Left lung (tissue), 10 donors: Measurements from ENCODE around the gene ANKRD13D. TPM values are rescaled to one million over a fixed set of nuclear protein-coding genes. Genes with fewer than 3 reads are reported as not detected.
A peak's percentile ranks its signal among the peaks of the same experiment; 100 is the strongest.

ENCODE experiments used
- ATAC-seq: fragments of 200-7000 bp; cut with Tn5 transposase; one replicate; pipeline ENCODE4 v1.9.1; 2020; ENCODE audit warnings: moderate library complexity
- DNase-seq, 4 donors: peaks; one replicate each; pipeline ENCODE4 v3.0.0-alpha.2; 2013 to 2020
- H3K27ac ChIP-seq, 2 donors: fragments of 200-600 bp; sonication (generic) in 1 of 2; one replicate each; pipeline versions ENCODE4 v1.5.0 to v1.8.0; 2020 to 2021
- H3K27me3 ChIP-seq, 2 donors: fragments of 200-600 bp; sonication (generic) in 1 of 2; one replicate each; pipeline versions ENCODE4 v1.5.0 to v1.8.0; 2020 to 2021
- H3K36me3 ChIP-seq, 2 donors: fragments of 200-600 bp; sonication (generic) in 1 of 2; one replicate each; pipeline versions ENCODE4 v1.5.0 to v1.8.0; 2020 to 2021
- H3K4me1 ChIP-seq, 2 donors: fragments of 200-600 bp; one replicate each; pipeline ENCODE4 v1.8.0; 2021
- H3K4me3 ChIP-seq, 2 donors: fragments of 200-600 bp; sonication (generic) in 1 of 2; one replicate each; pipeline versions ENCODE4 v1.5.0 to v1.8.0; 2020 to 2021; ENCODE audit warnings: mild to moderate bottlenecking in 1 of 2
- H3K9me3 ChIP-seq, 2 donors: fragments of 200-600 bp; sonication (generic) in 1 of 2; one replicate each; pipeline versions ENCODE4 v1.5.0 to v1.8.0; 2020 to 2021
- CTCF ChIP-seq, 2 donors: fragments of 200-600 bp; sonication (generic) in 1 of 2; IDR thresholded peaks; one replicate each; pipeline versions ENCODE4 v1.5.0 to v1.8.0; 2021; ENCODE audit warnings: antibody characterized with exemption in 2 of 2
- intact Hi-C, 2 donors: fragments of 100-400 bp; cut with DNase I; formaldehyde crosslinking; loops; one replicate each; pipeline versions ENCODE4 v1.11.2 to v1.14.2; 2022
- polyA plus RNA-seq, 6 donors: library from polyadenylated mRNA; unstranded; fragments of 120-200 nt; gene quantifications; one replicate each; pipeline ENCODE4 v1.2.1, GENCODE V29; 2013; ENCODE audit not compliant: insufficient read length in 6 of 6
- total RNA-seq, 2 donors: library from RNA; stranded (reverse); fragmentation: NEBNext Ultra II Directional; extraction: Animal tissue kit (Norgen Biotek cat#: 25700); gene quantifications; one replicate each; pipeline ENCODE4 v1.2.1, GENCODE V29; 2021
- donor health status: DM: no; HTN: yes; CAD: no.
- donor health status: DM: no; HTN: no; CAD: no.

The ANKRD13D gene
- total and polyA plus RNA-seq, 8 donors = 34.5 to 81.2 (median 50.3) TPM

GRCh38 chr11:67312187-67313021 is 23.3 kb downstream of the ANKRD13D start:
- Histone ChIP-seq H3K36me3 (peaks cover 0 to 44% of the 10 kb centered on the region in 2 donors), H3K27ac (peak overlapping the region in 1 of 2 donors; percentile 79), H3K27me3 (no peaks in the 10 kb centered on the region), H3K4me3 (no peak overlapping the region), H3K4me1 (peaks cover 0 to 29% of the 10 kb centered on the region in 2 donors), H3K9me3 (no peaks in the 10 kb centered on the region)
- ATAC-seq (peak; percentile 2), DNase-seq (peak in 2 of 4 donors; percentile 68 to 81)
- intact Hi-C loops = no loop called here
- no peak for TF ChIP-seq CTCF (IDR thresholded peaks at IDR 0.05)

- H3K4me3 ChIP-seq = no peak overlapping the region
- DNase-seq (no peak), ATAC-seq (no peak)
- H3K27me3 ChIP-seq = no peaks in the 10 kb centered on the region
- H3K4me1 ChIP-seq = peaks cover 0 to 34% of the 10 kb centered on the region in 2 donors
- peaks cover 0 to 35% of the 10 kb centered on the region in 2 donors for H3K36me3 ChIP-seq
- H3K9me3 ChIP-seq = no peaks in the 10 kb centered on the region
- TF ChIP-seq CTCF (IDR thresholded peaks at IDR 0.05) = no peak
- peak overlapping the region in 1 of 2 donors; percentile 79 for H3K27ac ChIP-seq
- intact Hi-C loops = no loop called here
These were observed 24.2 kb downstream of the ANKRD13D start for GRCh38 chr11:67313125-67313890.

- no peak for ATAC-seq
- H3K9me3 ChIP-seq = no peaks in the 10 kb centered on the region
- H3K27ac ChIP-seq = no peak overlapping the region
- intact Hi-C loops = no loop called here
- no peaks in the 10 kb centered on the region for H3K27me3 ChIP-seq
- peaks cover 0 to 39% of the 10 kb centered on the region in 2 donors for H3K4me1 ChIP-seq
- H3K4me3 ChIP-seq = no peak overlapping the region
- TF ChIP-seq CTCF (IDR thresholded peaks at IDR 0.05) = no peak
- H3K36me3 ChIP-seq = peaks cover 0 to 26% of the 10 kb centered on the region in 2 donors
- no peak for DNase-seq
These were observed 25.1 kb downstream of the ANKRD13D start for GRCh38 chr11:67314218-67314617.

- no peaks in the 10 kb centered on the region for H3K27me3 ChIP-seq
- DNase-seq (no peak), ATAC-seq (no peak)
- H3K9me3 ChIP-seq = no peaks in the 10 kb centered on the region
- no peak overlapping the region for H3K4me3 ChIP-seq
- no peak for TF ChIP-seq CTCF (IDR thresholded peaks at IDR 0.05)
- peaks cover 0 to 14% of the 10 kb centered on the region in 2 donors for H3K36me3 ChIP-seq
- H3K4me1 ChIP-seq = peaks cover 0 to 39% of the 10 kb centered on the region in 2 donors
- intact Hi-C loops = no loop called here
- H3K27ac ChIP-seq = no peak overlapping the region
These were observed 26.3 kb downstream of the ANKRD13D start for GRCh38 chr11:67315325-67315909.

- Histone ChIP-seq H3K36me3 (no peaks in the 10 kb centered on the region), H3K9me3 (no peaks in the 10 kb centered on the region), H3K4me3 (peak overlapping the region; percentile 80 to 88), H3K27ac (peak overlapping the region; percentile 98 to 99), H3K4me1 (peaks cover 0 to 36% of the 10 kb centered on the region in 2 donors), H3K27me3 (no peaks in the 10 kb centered on the region)
- intact Hi-C loops = loop anchor here in 1 of 2 donors (2.0 kb wide), 1 partner anchor 54 kb away; no protein-coding TSS in a partner anchor
- DNase-seq (no peak), ATAC-seq (peak; percentile 1)
- TF ChIP-seq CTCF (IDR thresholded peaks at IDR 0.05) = no peak
These were observed 27.7 kb downstream of the ANKRD13D start for GRCh38 chr11:67316882-67317204.
